Activated T-cell treated with anti-CD3 and anti-CD28 coated beads for 1 hour (primary cell): Measurements from ENCODE around the gene PNLIPRP3.

Experiments used
- DNase-seq: peaks from one replicate; pipeline ENCODE4 v3.0.0-alpha.2; 2020; ENCODE audit warnings: low read depth

PNLIPRP3 gene

DNA sequence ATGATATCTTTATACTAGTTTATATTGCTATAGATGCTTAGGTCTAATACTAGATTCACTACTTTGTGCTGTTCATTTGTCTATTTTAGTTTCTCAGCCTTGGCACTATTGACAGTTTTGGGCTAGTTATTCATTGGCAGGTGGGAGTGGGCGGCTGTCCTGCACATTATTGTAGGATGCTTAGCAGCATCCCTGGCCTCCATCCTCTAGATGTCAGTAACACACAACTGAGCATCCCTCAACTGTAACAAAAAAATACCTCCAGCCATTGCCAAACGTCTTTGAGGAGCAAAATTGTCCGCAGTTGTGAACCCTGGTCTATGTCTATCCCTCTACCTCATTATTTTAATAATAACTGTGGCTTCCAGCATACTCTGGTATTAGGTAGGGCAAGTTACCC is 83.7 kb downstream of the PNLIPRP3 start:
- no peak for DNase-seq

GRCh38 chr10:116521424-116522290 is 94.0 kb downstream of the PNLIPRP3 start:
- no peak for DNase-seq

- DNase-seq: no peak
Measured at GRCh38 chr10:116522803-116523381, 95.2 kb downstream of the PNLIPRP3 start.

DNA sequence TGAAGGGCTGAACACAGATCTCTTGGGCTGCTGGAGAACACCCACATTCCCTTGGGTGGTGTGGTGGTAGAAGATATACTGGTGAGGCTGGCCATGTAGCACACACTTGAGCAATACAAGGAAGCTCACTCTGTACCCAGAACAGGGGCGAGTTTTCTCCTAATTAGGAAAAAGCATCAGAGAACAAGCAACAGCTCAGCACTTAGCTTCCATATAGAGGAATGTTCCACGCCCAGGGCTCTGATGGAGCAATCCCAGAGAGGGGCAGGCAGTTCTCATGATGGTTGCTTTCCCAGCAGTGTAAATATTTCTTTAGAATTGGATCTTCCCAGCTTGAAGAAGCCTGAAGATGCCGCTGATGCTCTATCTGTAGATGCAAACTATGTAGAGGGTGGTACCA is 97.1 kb downstream of the PNLIPRP3 start:
- no peak for DNase-seq

DNA sequence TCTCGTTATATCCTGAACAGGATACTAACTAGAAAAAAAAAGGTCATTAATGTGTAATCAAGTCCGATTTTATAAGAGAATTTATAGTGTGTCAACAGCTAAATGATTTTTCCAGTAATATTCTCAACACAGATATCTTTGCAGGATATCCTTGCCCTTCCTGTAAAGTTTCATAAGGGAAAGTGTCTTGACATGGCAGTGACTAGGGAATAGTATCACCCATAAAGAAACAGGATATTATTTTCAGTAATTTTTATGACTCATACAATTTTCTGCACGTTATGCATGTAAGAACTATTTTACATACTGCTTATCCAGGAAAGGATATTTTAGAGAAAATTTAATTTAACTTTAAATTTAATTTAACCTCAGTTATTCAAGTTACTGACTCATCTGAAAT is 98.6 kb downstream of the PNLIPRP3 start:
- no peak for DNase-seq
